NCI-H1105 (cell line): ENCODE data around the gene GTSE1.

Experiments used
- DNase-seq: peaks from one replicate; lab custom pipeline; 2025; lab: John Stamatoyannopoulos, UW

GTSE1 gene

GRCh38 chr22:46275455-46276122 is 21.1 kb upstream of the GTSE1 start:
- no peak for DNase-seq

GRCh38 chr22:46276563-46276962 is 20.1 kb upstream of the GTSE1 start:
- no peak for DNase-seq

- DNase-seq, result no peak
These were observed 17.7 kb upstream of the GTSE1 start for GRCh38 chr22:46278656-46279645.

- DNase-seq, result no peak
These were observed 16.4 kb upstream of the GTSE1 start for GRCh38 chr22:46280063-46280817.

GRCh38 chr22:46280999-46281623 is 15.6 kb upstream of the GTSE1 start:
- no peak for DNase-seq

GRCh38 chr22:46281866-46282678 is 14.6 kb upstream of the GTSE1 start:
- no peak for DNase-seq

GRCh38 chr22:46286006-46286405 is 10.7 kb upstream of the GTSE1 start:
- DNase-seq, result no peak

GRCh38 chr22:46286941-46287872 is 9.5 kb upstream of the GTSE1 start:
- DNase-seq, result no peak

GRCh38 chr22:46287873-46288751 is 8.6 kb upstream of the GTSE1 start:
- no peak for DNase-seq

GRCh38 chr22:46288846-46289243 is 7.8 kb upstream of the GTSE1 start:
- DNase-seq, result no peak

- DNase-seq, result no peak
These were observed 7.3 kb upstream of the GTSE1 start for GRCh38 chr22:46289244-46289891.

- no peak for DNase-seq
These were observed 6.4 kb upstream of the GTSE1 start for GRCh38 chr22:46290121-46290842.

GRCh38 chr22:46290843-46291785 is 5.6 kb upstream of the GTSE1 start:
- no peak for DNase-seq

- no peak for DNase-seq
These were observed 4.5 kb upstream of the GTSE1 start for GRCh38 chr22:46292173-46292572.

- DNase-seq, result no peak
These were observed 3.9 kb upstream of the GTSE1 start for GRCh38 chr22:46292732-46293131.

GRCh38 chr22:46293577-46294260 is 3.0 kb upstream of the GTSE1 start:
- no peak for DNase-seq
